HepG2 (cell line): ENCODE measurements around the gene RPS6KL1. TPM values are rescaled to one million over a fixed set of nuclear protein-coding genes. Genes with fewer than 3 reads are reported as not detected.

Source experiments
- ATAD3A ChIP-seq: sonication (generic); formaldehyde crosslinking; IDR thresholded peaks from 2 replicates; pipeline ENCODE4 v1.4.0; 2020; ENCODE audit warnings: missing genetic modification reagents
- BCL6 ChIP-seq: IDR thresholded peaks from 2 replicates; pipeline ENCODE4 v1.6.1; 2016; ENCODE audit warnings: missing genetic modification reagents, missing compliant biosample characterization
- ERF ChIP-seq: IDR thresholded peaks from 2 replicates; pipeline ENCODE4 v1.6.1; 2018; ENCODE audit warnings: missing biosample characterization, missing genetic modification reagents
- KDM4B ChIP-seq: sonication (generic); formaldehyde crosslinking; IDR thresholded peaks from 2 replicates; pipeline ENCODE4 v1.4.0; 2020; ENCODE audit warnings: missing genetic modification reagents
- NR2F1 ChIP-seq, 2 experiments: fragments of 450-650 bp in 1 of 2; formaldehyde crosslinking in 1 of 2; IDR thresholded peaks; 2 replicates each; pipeline versions ENCODE4 v1.5.0 to v1.6.1; 2016 to 2020; ENCODE audit warnings: mild to moderate bottlenecking in 1 of 2, missing compliant biosample characterization in 1 of 2, missing genetic modification reagents in 1 of 2, moderate library complexity in 1 of 2
- RBM22 ChIP-seq: fragments of 200-400 bp; formaldehyde crosslinking; optimal IDR thresholded peaks from 2 replicates; pipeline ENCODE3; 2017; ENCODE audit warnings: mild to moderate bottlenecking, low read length, moderate library complexity
- RFXAP ChIP-seq: sonication (generic); formaldehyde crosslinking; IDR thresholded peaks from 2 replicates; pipeline ENCODE4 v1.4.0; 2020; ENCODE audit warnings: missing genetic modification reagents, borderline replicate concordance
- RXRA ChIP-seq: sonication (generic); formaldehyde crosslinking; IDR thresholded peaks from 2 replicates; pipeline ENCODE4 v1.5.1; 2020; ENCODE audit warnings: missing genetic modification reagents
- SMARCE1 ChIP-seq: fragments of 450-650 bp; IDR thresholded peaks from 2 replicates; pipeline ENCODE4 v1.6.1; 2017; ENCODE audit warnings: borderline replicate concordance
- TOPORS ChIP-seq: sonication (generic); formaldehyde crosslinking; IDR thresholded peaks from 2 replicates; pipeline ENCODE4 v1.8.0; 2023; ENCODE audit warnings: mild to moderate bottlenecking, missing genetic modification reagents
- YEATS4 ChIP-seq: sonication (generic); formaldehyde crosslinking; IDR thresholded peaks from 2 replicates; pipeline ENCODE4 v1.4.0; 2020; ENCODE audit warnings: missing genetic modification reagents, borderline replicate concordance
- ZFP36L2 ChIP-seq: sonication (generic); formaldehyde crosslinking; IDR thresholded peaks from 2 replicates; pipeline ENCODE4 v1.4.0; 2020; ENCODE audit warnings: missing genetic modification reagents
- ZNF12 ChIP-seq: sonication (generic); formaldehyde crosslinking; IDR thresholded peaks from 2 replicates; pipeline ENCODE4 v1.5.0; 2020; ENCODE audit warnings: missing genetic modification reagents
- ZNF30 ChIP-seq: sonication (generic); formaldehyde crosslinking; IDR thresholded peaks from 2 replicates; pipeline ENCODE4 v1.5.0; 2020; ENCODE audit warnings: mild to moderate bottlenecking, missing genetic modification reagents
- ZNF614 ChIP-seq: IDR thresholded peaks from 2 replicates; pipeline ENCODE4 v1.6.1; 2018; ENCODE audit warnings: missing biosample characterization, missing genetic modification reagents, inconsistent platforms, borderline replicate concordance
- ZNF749 ChIP-seq: sonication (generic); formaldehyde crosslinking; IDR thresholded peaks from 2 replicates; pipeline ENCODE4 v1.8.0; 2022; ENCODE audit warnings: mild to moderate bottlenecking, missing genetic modification reagents, moderate library complexity, borderline replicate concordance
- ZNF816 ChIP-seq: sonication (generic); formaldehyde crosslinking; IDR thresholded peaks from 2 replicates; pipeline ENCODE4 v1.8.0; 2022; ENCODE audit warnings: missing genetic modification reagents, mild to moderate bottlenecking, borderline replicate concordance
- ZNF878 ChIP-seq: sonication (generic); formaldehyde crosslinking; IDR thresholded peaks from 2 replicates; pipeline ENCODE4 v1.8.1; 2023; ENCODE audit warnings: mild to moderate bottlenecking, missing genetic modification reagents, moderate library complexity
- ZSCAN31 ChIP-seq: sonication (generic); formaldehyde crosslinking; IDR thresholded peaks from 2 replicates; pipeline ENCODE4 v1.5.0; 2020; ENCODE audit warnings: low read depth, mild to moderate bottlenecking, missing genetic modification reagents
- polyA plus RNA-seq, 8 experiments: library from polyadenylated mRNA; depleted of rRNA in 3 of 8; stranded (reverse) in 7 of 8; unstranded in 1 of 8; fragments of >200 nt; fragmentation: Illumina TruSeq in 4 of 8; extraction: Trizol in 4 of 8; gene quantifications; 2 replicates each; pipeline versions ENCODE4 v1.2.1 to v1.2.3, GENCODE V29; 2011 to 2016; ENCODE audit warnings: low read depth in 4 of 8, missing spikeins in 1 of 8, mixed read lengths in 1 of 8; ENCODE audit not compliant: insufficient read depth in 1 of 8
- total RNA-seq, 5 experiments: library from RNA; depleted of rRNA; stranded (reverse); fragments of >200 nt; fragmentation: Illumina TruSeq; extraction: Trizol; gene quantifications; 2 replicates each; pipeline ENCODE4 v1.2.3, GENCODE V29; 2016; ENCODE audit warnings: low read depth in 1 of 5
- TF ChIP-seq, protein P1 (sequence below): sonication (generic); formaldehyde crosslinking; IDR thresholded peaks from 2 replicates; pipeline ENCODE4 v1.8.0; 2022; ENCODE audit warnings: low read depth, missing genetic modification reagents
- TF ChIP-seq, protein P2 (sequence below): IDR thresholded peaks from 2 replicates; pipeline ENCODE4 v1.6.1; 2016; ENCODE audit warnings: mild to moderate bottlenecking
- TF ChIP-seq, protein P3 (sequence below): sonication (generic); formaldehyde crosslinking; IDR thresholded peaks from 2 replicates; pipeline ENCODE4 v1.4.0; 2020; ENCODE audit warnings: missing genetic modification reagents, mild to moderate bottlenecking, borderline replicate concordance
- TF ChIP-seq, protein P4 (sequence below): sonication (generic); formaldehyde crosslinking; conservative IDR thresholded peaks from 2 replicates; pipeline ENCODE4 v1.8.1; 2023; ENCODE audit warnings: missing genetic modification reagents

RPS6KL1 gene
- total and polyA plus RNA-seq, 2 of the 13 experiments (the other 11 are each of a cell fraction or from before 2014, with no cell fraction given), result 6.5 to 11.5 TPM

DNA sequence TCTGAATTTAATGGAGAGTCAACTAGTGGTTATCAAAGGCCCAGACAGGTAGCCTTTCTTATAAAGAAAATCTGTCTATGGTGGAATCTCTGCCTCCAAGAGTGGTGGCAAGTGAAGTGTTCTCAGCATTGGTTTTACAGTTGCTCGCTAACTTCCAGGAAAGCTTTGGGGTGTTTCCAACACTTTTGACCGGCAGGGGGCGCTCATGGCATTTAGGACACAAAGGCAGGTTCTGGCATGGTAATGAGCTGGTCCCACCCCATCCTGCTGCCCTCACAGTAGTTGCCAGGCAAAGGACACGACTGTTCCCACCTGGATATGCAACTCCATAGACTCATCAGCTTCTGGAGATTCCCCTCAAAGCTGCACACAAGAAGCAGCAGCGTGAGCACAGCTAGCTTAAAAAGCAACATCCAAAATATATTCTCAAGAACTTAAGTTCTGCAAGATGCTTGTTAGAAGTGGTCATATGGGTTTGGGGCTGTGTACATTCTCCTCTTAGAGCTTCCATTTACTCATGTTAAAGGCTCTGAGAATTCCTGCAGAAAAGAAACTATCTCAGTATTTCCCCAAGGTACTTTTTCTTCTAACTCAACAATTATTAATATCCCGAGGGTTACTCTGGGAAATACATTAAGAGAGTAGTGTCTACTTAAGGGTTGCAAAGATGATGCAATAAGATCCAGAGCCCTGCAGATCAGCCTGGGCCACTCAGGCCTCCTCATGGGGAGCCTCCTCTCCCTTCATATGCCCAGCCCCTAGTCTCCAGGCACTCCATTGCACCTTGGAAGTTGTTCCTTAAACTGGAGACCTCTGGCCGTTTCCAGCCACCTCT is 61.9 kb downstream of the RPS6KL1 start (continued):
- TF ChIP-seq, protein P1, sequence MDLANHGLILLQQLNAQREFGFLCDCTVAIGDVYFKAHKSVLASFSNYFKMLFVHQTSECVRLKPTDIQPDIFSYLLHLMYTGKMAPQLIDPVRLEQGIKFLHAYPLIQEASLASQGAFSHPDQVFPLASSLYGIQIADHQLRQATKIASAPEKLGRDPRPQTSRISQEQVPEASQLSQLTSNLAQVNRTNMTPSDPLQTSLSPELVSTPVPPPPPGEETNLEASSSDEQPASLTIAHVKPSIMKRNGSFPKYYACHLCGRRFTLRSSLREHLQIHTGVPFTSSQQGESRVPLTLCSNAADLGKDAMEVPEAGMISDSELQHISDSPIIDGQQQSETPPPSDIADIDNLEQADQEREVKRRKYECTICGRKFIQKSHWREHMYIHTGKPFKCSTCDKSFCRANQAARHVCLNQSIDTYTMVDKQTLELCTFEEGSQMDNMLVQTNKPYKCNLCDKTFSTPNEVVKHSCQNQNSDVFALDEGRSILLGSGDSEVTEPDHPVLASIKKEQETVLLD (CRISPR knock-in tag), result no peak
- TF ChIP-seq ZNF816 (CRISPR knock-in tag), result no peak
- no peak for TF ChIP-seq ZNF614 (CRISPR knock-in tag)
- TF ChIP-seq ERF (CRISPR knock-in tag), result 0 out of 2 replicates have a peak, but pooled peaks have one; percentile 26
- no peak for TF ChIP-seq ZNF878
- TF ChIP-seq YEATS4 (CRISPR knock-in tag), result no peak
- no peak for TF ChIP-seq ZFP36L2
- no peak for TF ChIP-seq RFXAP (CRISPR knock-in tag)
- TF ChIP-seq KDM4B (CRISPR knock-in tag), result no peak
- no peak for TF ChIP-seq ZSCAN31 (CRISPR knock-in tag)
- no peak for TF ChIP-seq RXRA (CRISPR knock-in tag)
- no peak for TF ChIP-seq TOPORS (CRISPR knock-in tag)
- TF ChIP-seq, protein P2, sequence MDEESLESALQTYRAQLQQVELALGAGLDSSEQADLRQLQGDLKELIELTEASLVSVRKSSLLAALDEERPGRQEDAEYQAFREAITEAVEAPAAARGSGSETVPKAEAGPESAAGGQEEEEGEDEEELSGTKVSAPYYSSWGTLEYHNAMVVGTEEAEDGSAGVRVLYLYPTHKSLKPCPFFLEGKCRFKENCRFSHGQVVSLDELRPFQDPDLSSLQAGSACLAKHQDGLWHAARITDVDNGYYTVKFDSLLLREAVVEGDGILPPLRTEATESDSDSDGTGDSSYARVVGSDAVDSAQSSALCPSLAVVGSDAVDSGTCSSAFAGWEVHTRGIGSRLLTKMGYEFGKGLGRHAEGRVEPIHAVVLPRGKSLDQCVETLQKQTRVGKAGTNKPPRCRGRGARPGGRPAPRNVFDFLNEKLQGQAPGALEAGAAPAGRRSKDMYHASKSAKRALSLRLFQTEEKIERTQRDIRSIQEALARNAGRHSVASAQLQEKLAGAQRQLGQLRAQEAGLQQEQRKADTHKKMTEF, result 0 out of 2 replicates have a peak, but pooled peaks have one; percentile 28
- TF ChIP-seq, protein P3, sequence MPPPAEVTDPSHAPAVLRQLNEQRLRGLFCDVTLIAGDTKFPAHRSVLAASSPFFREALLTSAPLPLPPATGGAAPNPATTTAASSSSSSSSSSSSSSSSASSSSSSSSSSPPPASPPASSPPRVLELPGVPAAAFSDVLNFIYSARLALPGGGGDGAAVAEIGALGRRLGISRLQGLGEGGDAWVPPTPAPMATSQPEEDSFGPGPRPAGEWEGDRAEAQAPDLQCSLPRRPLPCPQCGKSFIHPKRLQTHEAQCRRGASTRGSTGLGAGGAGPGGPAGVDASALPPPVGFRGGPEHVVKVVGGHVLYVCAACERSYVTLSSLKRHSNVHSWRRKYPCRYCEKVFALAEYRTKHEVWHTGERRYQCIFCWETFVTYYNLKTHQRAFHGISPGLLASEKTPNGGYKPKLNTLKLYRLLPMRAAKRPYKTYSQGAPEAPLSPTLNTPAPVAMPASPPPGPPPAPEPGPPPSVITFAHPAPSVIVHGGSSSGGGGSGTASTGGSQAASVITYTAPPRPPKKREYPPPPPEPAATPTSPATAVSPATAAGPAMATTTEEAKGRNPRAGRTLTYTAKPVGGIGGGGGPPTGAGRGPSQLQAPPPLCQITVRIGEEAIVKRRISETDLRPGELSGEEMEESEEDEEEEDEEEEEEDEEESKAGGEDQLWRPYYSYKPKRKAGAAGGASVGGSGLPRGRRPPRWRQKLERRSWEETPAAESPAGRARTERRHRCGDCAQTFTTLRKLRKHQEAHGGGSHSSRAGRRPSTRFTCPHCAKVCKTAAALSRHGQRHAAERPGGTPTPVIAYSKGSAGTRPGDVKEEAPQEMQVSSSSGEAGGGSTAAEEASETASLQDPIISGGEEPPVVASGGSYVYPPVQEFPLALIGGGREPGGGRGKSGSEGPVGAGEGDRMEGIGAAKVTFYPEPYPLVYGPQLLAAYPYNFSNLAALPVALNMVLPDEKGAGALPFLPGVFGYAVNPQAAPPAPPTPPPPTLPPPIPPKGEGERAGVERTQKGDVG, result no peak
- TF ChIP-seq, protein P4, sequence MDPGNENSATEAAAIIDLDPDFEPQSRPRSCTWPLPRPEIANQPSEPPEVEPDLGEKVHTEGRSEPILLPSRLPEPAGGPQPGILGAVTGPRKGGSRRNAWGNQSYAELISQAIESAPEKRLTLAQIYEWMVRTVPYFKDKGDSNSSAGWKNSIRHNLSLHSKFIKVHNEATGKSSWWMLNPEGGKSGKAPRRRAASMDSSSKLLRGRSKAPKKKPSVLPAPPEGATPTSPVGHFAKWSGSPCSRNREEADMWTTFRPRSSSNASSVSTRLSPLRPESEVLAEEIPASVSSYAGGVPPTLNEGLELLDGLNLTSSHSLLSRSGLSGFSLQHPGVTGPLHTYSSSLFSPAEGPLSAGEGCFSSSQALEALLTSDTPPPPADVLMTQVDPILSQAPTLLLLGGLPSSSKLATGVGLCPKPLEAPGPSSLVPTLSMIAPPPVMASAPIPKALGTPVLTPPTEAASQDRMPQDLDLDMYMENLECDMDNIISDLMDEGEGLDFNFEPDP (CRISPR knock-in tag), result no peak
- TF ChIP-seq ZNF30, result no peak
- TF ChIP-seq ZNF12, result no peak
- no peak for TF ChIP-seq ATAD3A (CRISPR knock-in tag)
- no peak for TF ChIP-seq ZNF749 (CRISPR knock-in tag)
- TF ChIP-seq BCL6, result 0 out of 2 replicates have a peak, but pooled peaks have one; percentile 13
- TF ChIP-seq NR2F1 (CRISPR knock-in tag; IDR thresholded peaks at IDR 0.05), result no peak
- no peak for TF ChIP-seq RBM22
- TF ChIP-seq SMARCE1, result no peak
